ENCODE measurements around the gene CPLANE2. TPM values are rescaled to one million over a fixed set of nuclear protein-coding genes. Genes with fewer than 3 reads are reported as not detected.

CPLANE2 gene
- total RNA-seq, 1 experiment from 2014 or later = 5.0 TPM

DNA sequence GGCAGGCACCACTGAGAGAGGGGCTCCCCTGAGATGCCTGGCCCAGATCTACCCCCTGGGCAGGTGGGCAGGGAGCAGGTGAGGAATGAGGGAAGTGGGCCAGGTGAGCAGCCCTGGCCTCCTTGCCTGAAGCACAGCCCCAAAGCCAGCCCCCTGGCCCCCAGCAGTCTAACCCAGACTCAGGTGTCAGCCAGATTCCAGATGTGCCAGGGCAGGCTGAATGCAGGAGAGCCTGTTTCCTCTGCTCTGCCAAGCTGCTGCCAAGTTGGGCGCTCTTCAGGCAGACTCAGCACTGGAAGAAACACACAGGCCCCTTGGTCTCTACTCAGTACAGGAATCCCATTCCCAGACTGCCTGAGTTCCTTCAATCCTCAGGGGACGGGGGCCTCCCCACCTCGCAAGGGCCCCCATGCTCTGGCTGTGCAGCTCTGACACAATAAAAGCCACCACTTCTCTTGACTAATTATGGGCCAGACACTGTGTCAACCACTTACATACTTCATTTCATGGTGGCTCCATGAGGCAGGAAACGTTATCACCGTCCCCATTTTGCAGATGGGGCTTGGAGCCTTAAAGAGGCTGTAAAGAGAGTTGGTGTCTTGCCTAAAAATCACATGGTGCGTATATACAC is 45.0 kb downstream of the CPLANE2 start (continued):
- TF ChIP-seq, protein P1, sequence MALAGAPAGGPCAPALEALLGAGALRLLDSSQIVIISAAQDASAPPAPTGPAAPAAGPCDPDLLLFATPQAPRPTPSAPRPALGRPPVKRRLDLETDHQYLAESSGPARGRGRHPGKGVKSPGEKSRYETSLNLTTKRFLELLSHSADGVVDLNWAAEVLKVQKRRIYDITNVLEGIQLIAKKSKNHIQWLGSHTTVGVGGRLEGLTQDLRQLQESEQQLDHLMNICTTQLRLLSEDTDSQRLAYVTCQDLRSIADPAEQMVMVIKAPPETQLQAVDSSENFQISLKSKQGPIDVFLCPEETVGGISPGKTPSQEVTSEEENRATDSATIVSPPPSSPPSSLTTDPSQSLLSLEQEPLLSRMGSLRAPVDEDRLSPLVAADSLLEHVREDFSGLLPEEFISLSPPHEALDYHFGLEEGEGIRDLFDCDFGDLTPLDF (CRISPR knock-in tag; IDR thresholded peaks at IDR 0.05) = no peak
- TF ChIP-seq CREM (CRISPR knock-in tag; IDR thresholded peaks at IDR 0.05) = no peak
- TF ChIP-seq ZNF396 (CRISPR knock-in tag; IDR thresholded peaks at IDR 0.05; ENCODE audit: borderline replicate concordance) = no peak
- no peak for TF ChIP-seq ATF6 (CRISPR knock-in tag; IDR thresholded peaks at IDR 0.05)
- no peak for TF ChIP-seq HMGXB4 (CRISPR knock-in tag; IDR thresholded peaks at IDR 0.05)
- TF ChIP-seq, protein P2, sequence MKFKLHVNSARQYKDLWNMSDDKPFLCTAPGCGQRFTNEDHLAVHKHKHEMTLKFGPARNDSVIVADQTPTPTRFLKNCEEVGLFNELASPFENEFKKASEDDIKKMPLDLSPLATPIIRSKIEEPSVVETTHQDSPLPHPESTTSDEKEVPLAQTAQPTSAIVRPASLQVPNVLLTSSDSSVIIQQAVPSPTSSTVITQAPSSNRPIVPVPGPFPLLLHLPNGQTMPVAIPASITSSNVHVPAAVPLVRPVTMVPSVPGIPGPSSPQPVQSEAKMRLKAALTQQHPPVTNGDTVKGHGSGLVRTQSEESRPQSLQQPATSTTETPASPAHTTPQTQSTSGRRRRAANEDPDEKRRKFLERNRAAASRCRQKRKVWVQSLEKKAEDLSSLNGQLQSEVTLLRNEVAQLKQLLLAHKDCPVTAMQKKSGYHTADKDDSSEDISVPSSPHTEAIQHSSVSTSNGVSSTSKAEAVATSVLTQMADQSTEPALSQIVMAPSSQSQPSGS (CRISPR knock-in tag; IDR thresholded peaks at IDR 0.05; ENCODE audit: borderline replicate concordance, low read depth) = no peak

- no peak overlapping the region for H3K4me3 Mint-ChIP-seq
Measured at GRCh38 chr1:16191309-16191708, 45.7 kb downstream of the CPLANE2 start.

More at GRCh38 chr1:16191309-16191708, 45.7 kb downstream of the CPLANE2 start:
- TF ChIP-seq NFE2L1 (CRISPR knock-in tag; IDR thresholded peaks at IDR 0.05) (no peak), JAZF1 (CRISPR knock-in tag; IDR thresholded peaks at IDR 0.05) (no peak), EMX1 (CRISPR knock-in tag; IDR thresholded peaks at IDR 0.05) (no peak), ESRRA (CRISPR knock-in tag; IDR thresholded peaks at IDR 0.05; ENCODE audit: borderline replicate concordance) (no peak), CBFB (CRISPR knock-in tag; IDR thresholded peaks at IDR 0.05; ENCODE audit: low read depth) (no peak), STAT6 (CRISPR knock-in tag; conservative IDR thresholded peaks at IDR 0.05; ENCODE audit: low read depth) (no peak), GTF2I (CRISPR knock-in tag; conservative IDR thresholded peaks at IDR 0.05) (no peak), USF1 (CRISPR knock-in tag; IDR thresholded peaks at IDR 0.05) (no peak), CREB1 (CRISPR knock-in tag; IDR thresholded peaks at IDR 0.05) (no peak), PRRX2 (CRISPR knock-in tag; IDR thresholded peaks at IDR 0.05) (no peak)
- TF ChIP-seq, protein P3, sequence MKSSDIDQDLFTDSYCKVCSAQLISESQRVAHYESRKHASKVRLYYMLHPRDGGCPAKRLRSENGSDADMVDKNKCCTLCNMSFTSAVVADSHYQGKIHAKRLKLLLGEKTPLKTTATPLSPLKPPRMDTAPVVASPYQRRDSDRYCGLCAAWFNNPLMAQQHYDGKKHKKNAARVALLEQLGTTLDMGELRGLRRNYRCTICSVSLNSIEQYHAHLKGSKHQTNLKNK (CRISPR knock-in tag; IDR thresholded peaks at IDR 0.05) = no peak
- TF ChIP-seq, protein P4, sequence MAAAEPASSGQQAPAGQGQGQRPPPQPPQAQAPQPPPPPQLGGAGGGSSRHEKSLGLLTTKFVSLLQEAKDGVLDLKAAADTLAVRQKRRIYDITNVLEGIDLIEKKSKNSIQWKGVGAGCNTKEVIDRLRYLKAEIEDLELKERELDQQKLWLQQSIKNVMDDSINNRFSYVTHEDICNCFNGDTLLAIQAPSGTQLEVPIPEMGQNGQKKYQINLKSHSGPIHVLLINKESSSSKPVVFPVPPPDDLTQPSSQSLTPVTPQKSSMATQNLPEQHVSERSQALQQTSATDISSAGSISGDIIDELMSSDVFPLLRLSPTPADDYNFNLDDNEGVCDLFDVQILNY (CRISPR knock-in tag; IDR thresholded peaks at IDR 0.05) = no peak
- Mint-ChIP-seq H3K27ac (no peak overlapping the region), H3K4me1 (no peaks in the 10 kb centered on the region), H3K27me3 (ENCODE audit: low read depth) (no peaks in the 10 kb centered on the region), H3K36me3 (no peaks in the 10 kb centered on the region), H3K9me3 (no peaks in the 10 kb centered on the region)
- ATAC-seq (no peak), DNase-seq (ENCODE audit: low spot score) (no peak)
- ChIA-PET CTCF (interaction anchor here (1.1 to 7.2 kb wide), 3 partner anchors 29 to 118 kb away, joined by 3 to 161 read pairs (median 4); partner anchors contain the start of gene FAM131C), POLR2A (interaction anchor here (0.5 kb wide), 1 partner anchor 9 kb away, joined by 3 read pairs; no protein-coding TSS in a partner anchor)

All from WTC11 (cell line).